ENCODE data around the gene CTXND1. TPM values are rescaled to one million over a fixed set of nuclear protein-coding genes. Genes with fewer than 3 reads are reported as not detected.
A peak's percentile ranks its signal among the peaks of the same experiment; 100 is the strongest.
"Not testable (repeated sequence)": the region's sequence is repeated elsewhere in the genome, so short reads cannot be mapped to it uniquely, and the experiment has no call there.

CTXND1 gene
- total RNA-seq (2013), result under 0.01 TPM
- polyA plus RNA-seq (not detected), polyA minus RNA-seq (not detected in 2 replicates), total RNA-seq (0 to 1.8 (median 0) reads per million in 11 experiments)

- no peaks in the 10 kb centered on the region for H3K79me2 ChIP-seq (ENCODE audit: insufficient read depth, low read length)
- no peaks in the 10 kb centered on the region for H3K36me3 ChIP-seq (replicated peaks in 1 of 2; ENCODE audit: control insufficient read depth in 1 of 2, insufficient read depth in 2 of 2, low read length in 2 of 2)
- intact Hi-C loops (cut with micrococcal nuclease), result no loop called here
- H3K9me3 Mint-ChIP-seq, result peaks cover 0 to 9% (median 1%) of the 10 kb centered on the region in 7 donors
- peak within 1 kb of the TSS in 1 of 2 donors; percentile 69 for H3K4me3 Mint-ChIP-seq
- H3K36me3 Mint-ChIP-seq, result peaks cover 0 to 2% of the 10 kb centered on the region in 2 donors
- no peak within 1 kb of the TSS for H3K9ac ChIP-seq (ENCODE audit: insufficient read depth, low read length, poor library complexity, severe bottlenecking)
- H3K4me3 ChIP-seq (replicated peaks in 1 of 3; ENCODE audit: low read depth in 2 of 3, low read length in 3 of 3), result no peak within 1 kb of the TSS
- H3K27ac ChIP-seq (ENCODE audit: low read depth in 1 of 2, low read length in 2 of 2), result no peak within 1 kb of the TSS
- peaks cover 0 to 21% of the 10 kb centered on the region in 2 donors for H3K9me3 ChIP-seq (replicated peaks in 1 of 2; ENCODE audit: control insufficient read depth in 1 of 2, insufficient read depth in 1 of 2, low read length in 2 of 2)
- no peak within 1 kb of the TSS for H3K27ac Mint-ChIP-seq
- 0% methylated on average over 22 of the region's 24 CpGs for WGBS (ENCODE audit: insufficient coverage)
- H3K4me2 ChIP-seq (replicated peaks; ENCODE audit: extremely low read depth, low read length, poor library complexity, severe bottlenecking), result peak within 1 kb of the TSS; percentile 15
- peaks cover 70 to 73% of the 10 kb centered on the region in 2 donors for H3K27me3 ChIP-seq (ENCODE audit: control insufficient read depth in 2 of 2, insufficient read depth in 2 of 2, low read length in 2 of 2)
- no peak within 1 kb of the TSS for H2AFZ ChIP-seq (ENCODE audit: insufficient read depth, low read depth, low read length, poor library complexity, severe bottlenecking)
- peaks cover 0 to 8% of the 10 kb centered on the region in 2 donors for H3K4me1 ChIP-seq (ENCODE audit: control insufficient read depth in 1 of 2, insufficient read depth in 2 of 2, low read length in 2 of 2)
- TF ChIP-seq, protein P1, sequence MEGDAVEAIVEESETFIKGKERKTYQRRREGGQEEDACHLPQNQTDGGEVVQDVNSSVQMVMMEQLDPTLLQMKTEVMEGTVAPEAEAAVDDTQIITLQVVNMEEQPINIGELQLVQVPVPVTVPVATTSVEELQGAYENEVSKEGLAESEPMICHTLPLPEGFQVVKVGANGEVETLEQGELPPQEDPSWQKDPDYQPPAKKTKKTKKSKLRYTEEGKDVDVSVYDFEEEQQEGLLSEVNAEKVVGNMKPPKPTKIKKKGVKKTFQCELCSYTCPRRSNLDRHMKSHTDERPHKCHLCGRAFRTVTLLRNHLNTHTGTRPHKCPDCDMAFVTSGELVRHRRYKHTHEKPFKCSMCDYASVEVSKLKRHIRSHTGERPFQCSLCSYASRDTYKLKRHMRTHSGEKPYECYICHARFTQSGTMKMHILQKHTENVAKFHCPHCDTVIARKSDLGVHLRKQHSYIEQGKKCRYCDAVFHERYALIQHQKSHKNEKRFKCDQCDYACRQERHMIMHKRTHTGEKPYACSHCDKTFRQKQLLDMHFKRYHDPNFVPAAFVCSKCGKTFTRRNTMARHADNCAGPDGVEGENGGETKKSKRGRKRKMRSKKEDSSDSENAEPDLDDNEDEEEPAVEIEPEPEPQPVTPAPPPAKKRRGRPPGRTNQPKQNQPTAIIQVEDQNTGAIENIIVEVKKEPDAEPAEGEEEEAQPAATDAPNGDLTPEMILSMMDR (IDR thresholded peaks at IDR 0.05), result no peak
- H3K27me3 Mint-ChIP-seq (ENCODE audit: low read depth in 3 of 3), result peaks cover 71 to 81% (median 72%) of the 10 kb centered on the region in 3 donors
- no peaks in the 10 kb centered on the region for H4K20me1 ChIP-seq (ENCODE audit: insufficient read depth, low read length)
- peaks cover 6% of the 10 kb centered on the region for H3K4me1 Mint-ChIP-seq
- no peak for DNase-seq
These were observed at the start of gene CTXND1 for GRCh38 chr15:80252121-80252518. Gene CTXND1, minus strand, starts transcription at chr15:80252213. Its CDS starts 50,264 bp downstream, at chr15:80201949.

DNA sequence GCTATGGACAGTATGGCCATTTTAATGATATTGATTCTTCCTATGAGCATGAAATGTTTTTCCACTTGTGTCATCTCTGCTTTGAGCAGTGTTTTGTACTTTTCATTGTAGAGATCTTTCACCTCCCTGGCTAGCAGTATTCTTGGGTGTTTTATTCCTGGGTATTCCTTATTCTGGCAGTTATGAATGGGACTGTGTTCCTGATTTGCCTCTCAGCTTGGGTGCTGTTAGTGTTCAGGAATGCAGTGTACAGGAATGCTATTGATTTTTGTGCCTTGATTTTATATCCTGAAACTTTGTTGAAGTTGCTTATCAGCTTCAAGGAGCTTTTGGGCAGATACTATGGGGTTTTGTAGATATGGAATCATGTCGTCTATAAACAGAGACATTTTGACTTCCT, 49.5 kb upstream of the CTXND1 start:
- no peaks in the 10 kb centered on the region for H3K36me3 Mint-ChIP-seq
- WGBS (ENCODE audit: insufficient coverage), result no CpG with 5 or more reads among the region's 1 CpG

DNA sequence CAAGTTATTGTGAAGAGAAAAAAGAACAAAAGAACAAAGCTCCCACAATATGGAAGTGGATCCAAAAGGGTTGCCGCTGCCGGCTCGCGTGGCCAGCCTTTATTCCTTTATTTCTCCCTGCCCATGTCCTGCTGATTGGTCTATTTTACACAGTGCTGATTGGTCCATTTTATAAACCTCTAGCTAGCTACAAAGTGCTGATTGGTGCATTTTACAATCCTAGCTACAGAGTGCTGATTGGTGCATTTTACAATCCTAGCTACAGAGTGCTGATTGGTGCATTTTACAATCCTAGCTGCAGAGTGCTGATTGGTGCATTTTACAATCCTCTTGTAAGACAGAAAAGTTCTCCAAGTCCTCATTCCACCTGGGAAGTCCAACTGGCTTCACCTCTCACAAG, 43.8 kb upstream of the CTXND1 start:
- peaks cover 6 to 11% (median 6%) of the 10 kb centered on the region in 3 donors for H3K27me3 Mint-ChIP-seq (ENCODE audit: low read depth in 3 of 3)
- H3K9me3 ChIP-seq (replicated peaks in 1 of 2; ENCODE audit: control insufficient read depth in 1 of 2, insufficient read depth in 1 of 2, low read length in 2 of 2); H2AFZ ChIP-seq (ENCODE audit: insufficient read depth, low read depth, low read length, poor library complexity, severe bottlenecking); H3K4me1 Mint-ChIP-seq; H3K36me3 ChIP-seq (replicated peaks in 1 of 2; ENCODE audit: control insufficient read depth in 1 of 2, insufficient read depth in 2 of 2, low read length in 2 of 2); H3K27ac ChIP-seq (ENCODE audit: low read depth in 1 of 2, low read length in 2 of 2); H3K4me3 ChIP-seq (replicated peaks in 1 of 3; ENCODE audit: low read depth in 2 of 3, low read length in 3 of 3); H3K79me2 ChIP-seq (ENCODE audit: insufficient read depth, low read length); H3K4me2 ChIP-seq (replicated peaks; ENCODE audit: extremely low read depth, low read length, poor library complexity, severe bottlenecking); H3K9ac ChIP-seq (ENCODE audit: insufficient read depth, low read length, poor library complexity, severe bottlenecking); H3K4me1 ChIP-seq (ENCODE audit: control insufficient read depth in 1 of 2, insufficient read depth in 2 of 2, low read length in 2 of 2); H3K27me3 ChIP-seq (ENCODE audit: control insufficient read depth in 2 of 2, insufficient read depth in 2 of 2, low read length in 2 of 2); H4K20me1 ChIP-seq (ENCODE audit: insufficient read depth, low read length); H3K4me3 Mint-ChIP-seq; intact Hi-C loops (cut with micrococcal nuclease); H3K27ac Mint-ChIP-seq; H3K36me3 Mint-ChIP-seq; DNase-seq: not testable (repeated sequence)
- no CpG with 5 or more reads among the region's 4 CpGs for WGBS (ENCODE audit: insufficient coverage)
- H3K9me3 Mint-ChIP-seq, result peaks cover 0 to 11% (median 4%) of the 10 kb centered on the region in 7 donors

More for the DNA sequence above, 49.5 kb upstream of the CTXND1 start:
- H4K20me1 ChIP-seq (ENCODE audit: insufficient read depth, low read length), result no peaks in the 10 kb centered on the region
- H3K27me3 ChIP-seq (ENCODE audit: control insufficient read depth in 2 of 2, insufficient read depth in 2 of 2, low read length in 2 of 2), result no peaks in the 10 kb centered on the region
- no peak overlapping the region for H3K4me3 ChIP-seq (replicated peaks in 1 of 3; ENCODE audit: low read depth in 2 of 3, low read length in 3 of 3)
- H3K27me3 Mint-ChIP-seq (ENCODE audit: low read depth in 3 of 3), result peaks cover 2 to 6% (median 5%) of the 10 kb centered on the region in 3 donors
- H3K27ac Mint-ChIP-seq, result no peak overlapping the region
- H3K4me1 ChIP-seq (ENCODE audit: control insufficient read depth in 1 of 2, insufficient read depth in 2 of 2, low read length in 2 of 2), result no peaks in the 10 kb centered on the region
- H3K36me3 ChIP-seq (replicated peaks in 1 of 2; ENCODE audit: control insufficient read depth in 1 of 2, insufficient read depth in 2 of 2, low read length in 2 of 2), result no peaks in the 10 kb centered on the region
- DNase-seq, result no peak
- no peaks in the 10 kb centered on the region for H3K79me2 ChIP-seq (ENCODE audit: insufficient read depth, low read length)
- no peak overlapping the region for H3K4me2 ChIP-seq (replicated peaks; ENCODE audit: extremely low read depth, low read length, poor library complexity, severe bottlenecking)
- intact Hi-C loops (cut with micrococcal nuclease), result no loop called here
- no peak overlapping the region for H3K27ac ChIP-seq (ENCODE audit: low read depth in 1 of 2, low read length in 2 of 2)
- H3K9me3 Mint-ChIP-seq, result peaks cover 0 to 9% (median 2%) of the 10 kb centered on the region in 7 donors
- no peak overlapping the region for H3K4me3 Mint-ChIP-seq
- H3K4me1 Mint-ChIP-seq, result no peaks in the 10 kb centered on the region
- TF ChIP-seq, protein P1 (IDR thresholded peaks at IDR 0.05), result no peak
- H2AFZ ChIP-seq (ENCODE audit: insufficient read depth, low read depth, low read length, poor library complexity, severe bottlenecking), result no peak overlapping the region
- no peak overlapping the region for H3K9ac ChIP-seq (ENCODE audit: insufficient read depth, low read length, poor library complexity, severe bottlenecking)
- H3K9me3 ChIP-seq (replicated peaks in 1 of 2; ENCODE audit: control insufficient read depth in 1 of 2, insufficient read depth in 1 of 2, low read length in 2 of 2), result no peaks in the 10 kb centered on the region
